CD14-positive monocyte (primary cell): Measurements from ENCODE around the gene TPSG1. TPM values are rescaled to one million over a fixed set of nuclear protein-coding genes. Genes with fewer than 3 reads are reported as not detected.

ENCODE experiments used
- DNase-seq, 3 donors: peaks; one replicate each; pipeline ENCODE4 v3.0.0-alpha.2; 2011 to 2022
- H2AFZ ChIP-seq: 2 replicates; pipeline ENCODE4 v1.6.0; 2012; ENCODE audit warnings: mild to moderate bottlenecking, low read depth, low read length, inconsistent platforms; ENCODE audit not compliant: insufficient read depth, poor library complexity, severe bottlenecking
- H3K27ac ChIP-seq, 2 donors: 1 replicate in 1 of 2; 2 replicates in 1 of 2; pipeline ENCODE4 v1.5.1; 2012 to 2013; ENCODE audit warnings: low read length in 2 of 2, control low read depth in 1 of 2, inconsistent platforms in 1 of 2, low read depth in 1 of 2, mild to moderate bottlenecking in 1 of 2
- H3K27me3 ChIP-seq, 2 donors: one replicate each; pipeline versions ENCODE4 v1.6.0 to v1.6.1; 2011 to 2013; ENCODE audit warnings: low read length in 2 of 2; ENCODE audit not compliant: control insufficient read depth in 2 of 2, insufficient read depth in 2 of 2
- H3K36me3 ChIP-seq, 2 donors: replicated peaks in 1 of 2; 1 replicate in 1 of 2; 2 replicates in 1 of 2; pipeline versions ENCODE4 v1.5.1 to v1.6.1; 2012 to 2013; ENCODE audit warnings: low read length in 2 of 2, control low read depth in 1 of 2, inconsistent platforms in 1 of 2, mild to moderate bottlenecking in 1 of 2; ENCODE audit not compliant: insufficient read depth in 2 of 2, control insufficient read depth in 1 of 2
- H3K4me1 ChIP-seq, 2 donors: 1 replicate in 1 of 2; 2 replicates in 1 of 2; pipeline versions ENCODE4 v1.5.1 to v1.6.1; 2012 to 2013; ENCODE audit warnings: low read length in 2 of 2, control low read depth in 1 of 2, inconsistent platforms in 1 of 2, mild to moderate bottlenecking in 1 of 2, moderate library complexity in 1 of 2; ENCODE audit not compliant: insufficient read depth in 2 of 2, control insufficient read depth in 1 of 2
- H3K4me2 ChIP-seq: replicated peaks from 2 replicates; pipeline ENCODE3; 2012; ENCODE audit warnings: low read length, moderate library complexity, mild to moderate bottlenecking; ENCODE audit not compliant: poor library complexity, severe bottlenecking; ENCODE audit errors: extremely low read depth
- H3K4me3 ChIP-seq, 3 experiments: fragments of 200-600 bp in 1 of 3; sonication (generic) in 1 of 3; replicated peaks in 1 of 3; 1 replicate in 2 of 3; 2 replicates in 1 of 3; pipeline ENCODE4 v1.5.1; 2011 to 2013; ENCODE audit warnings: low read length in 3 of 3, mild to moderate bottlenecking in 3 of 3, control low read depth in 2 of 3, low read depth in 2 of 3, inconsistent platforms in 1 of 3, moderate library complexity in 1 of 3
- H3K79me2 ChIP-seq: 2 replicates; pipeline ENCODE4 v1.6.0; 2012; ENCODE audit warnings: mild to moderate bottlenecking, control low read depth, inconsistent platforms, low read length, moderate library complexity; ENCODE audit not compliant: insufficient read depth
- H3K9ac ChIP-seq: 2 replicates; pipeline ENCODE4 v1.6.0; 2017; ENCODE audit warnings: low read length, mild to moderate bottlenecking; ENCODE audit not compliant: insufficient read depth, poor library complexity, severe bottlenecking
- H3K9me3 ChIP-seq, 2 donors: replicated peaks in 1 of 2; 1 replicate in 1 of 2; 2 replicates in 1 of 2; pipeline versions ENCODE4 v1.5.1 to v1.6.1; 2012 to 2013; ENCODE audit warnings: low read length in 2 of 2, control low read depth in 1 of 2; ENCODE audit not compliant: control insufficient read depth in 1 of 2, insufficient read depth in 1 of 2
- H4K20me1 ChIP-seq: 2 replicates; pipeline ENCODE4 v1.6.0; 2012; ENCODE audit warnings: mild to moderate bottlenecking, low read length, control low read depth, moderate library complexity; ENCODE audit not compliant: insufficient read depth
- H3K27ac Mint-ChIP-seq, 7 donors: one replicate each; pipeline ENCODE4 v1.8.0; 2020; ENCODE audit warnings: mild to moderate bottlenecking in 7 of 7, mixed read lengths in 7 of 7, moderate library complexity in 6 of 7, inconsistent platforms in 2 of 7
- H3K27me3 Mint-ChIP-seq, 3 donors: one replicate each; pipeline ENCODE4 v1.8.0; 2021 to 2022; ENCODE audit warnings: low read depth in 3 of 3, mild to moderate bottlenecking in 3 of 3, mixed read lengths in 3 of 3, moderate library complexity in 3 of 3, inconsistent platforms in 1 of 3
- H3K36me3 Mint-ChIP-seq, 2 donors: one replicate each; pipeline ENCODE4 v1.8.0; 2020; ENCODE audit warnings: mixed read lengths in 2 of 2, inconsistent platforms in 1 of 2, mild to moderate bottlenecking in 1 of 2
- H3K4me1 Mint-ChIP-seq: one replicate; pipeline ENCODE4 v1.8.0; 2020; ENCODE audit warnings: mild to moderate bottlenecking, mixed read lengths
- H3K4me3 Mint-ChIP-seq, 2 donors: one replicate each; pipeline ENCODE4 v1.8.0; 2020; ENCODE audit warnings: mild to moderate bottlenecking in 2 of 2, mixed read lengths in 2 of 2, moderate library complexity in 1 of 2
- H3K9me3 Mint-ChIP-seq, 7 donors: one replicate each; pipeline ENCODE4 v1.8.0; 2020 to 2022; ENCODE audit warnings: mixed read lengths in 7 of 7, mild to moderate bottlenecking in 6 of 7, moderate library complexity in 6 of 7, inconsistent platforms in 2 of 7
- CTCF ChIP-seq: fragments of 200-600 bp; IDR thresholded peaks from one replicate; pipeline ENCODE4 v1.8.0; 2022; ENCODE audit warnings: antibody characterized with exemption, mild to moderate bottlenecking
- WGBS: methylation state at CpG from one replicate; pipeline ENCODE4 v1.1.5; 2013; ENCODE audit warnings: missing lambda C conversion rate; ENCODE audit not compliant: insufficient coverage; 5-methylcytosine and 5-hydroxymethylcytosine counted together
- intact Hi-C, 2 donors: fragments of 100-400 bp; cut with micrococcal nuclease; formaldehyde crosslinking; loops; one replicate each; pipeline versions ENCODE4 v1.15.0 to v1.15.1; 2023
- polyA plus RNA-seq, 3 donors: library from polyadenylated mRNA; depleted of rRNA in 1 of 3; unstranded in 2 of 3; stranded (reverse) in 1 of 3; fragments of 300-500 nt in 2 of 3; fragments of >200 nt in 1 of 3; fragmentation: Illumina TruSeq in 2 of 3; gene quantifications; 1 replicate in 2 of 3; 2 replicates in 1 of 3; pipeline ENCODE4 v1.2.3, GENCODE V29; 2012 to 2021

The TPSG1 gene
- polyA plus RNA-seq, 3 donors: not detected

DNA sequence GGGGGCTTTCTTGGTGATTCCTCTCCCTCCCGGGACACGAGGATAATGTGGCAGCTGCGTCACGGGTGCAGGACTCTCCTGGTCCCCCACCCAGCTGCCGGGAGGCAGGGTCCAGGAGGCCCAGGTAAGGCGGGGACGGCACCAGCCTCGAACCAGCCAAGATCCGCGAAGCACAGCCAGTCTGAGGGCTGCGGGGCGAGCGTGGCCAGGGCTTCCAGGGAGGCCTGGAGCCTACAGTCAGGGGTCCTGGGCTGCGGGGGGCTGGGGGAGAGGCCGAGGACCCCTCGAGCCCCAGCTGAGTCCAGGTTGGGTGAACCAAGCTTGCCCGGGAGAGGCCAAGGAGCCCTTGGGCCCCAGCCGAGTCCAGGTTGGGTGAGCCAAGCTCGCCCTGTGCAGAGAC, 40.8 kb upstream of the TPSG1 start:
- Histone ChIP-seq H3K9me3 (no peaks in the 10 kb centered on the region), H3K27me3 (peaks cover 0 to 20% of the 10 kb centered on the region in 2 donors), H3K4me1 (no peaks in the 10 kb centered on the region), H2AFZ (no peak overlapping the region), H3K9ac (no peak overlapping the region), H3K79me2 (no peaks in the 10 kb centered on the region), H3K27ac (no peak overlapping the region), H3K4me2 (no peak overlapping the region), H4K20me1 (no peaks in the 10 kb centered on the region), H3K36me3 (no peaks in the 10 kb centered on the region), H3K4me3 (no peak overlapping the region)
- intact Hi-C loops: loop anchor here in 1 of 2 donors (10.0 kb wide), 1 partner anchor 51 kb away; no protein-coding TSS in a partner anchor
- no peaks in the 10 kb centered on the region for H3K36me3 Mint-ChIP-seq
- H3K27ac Mint-ChIP-seq: no peak overlapping the region
- no peaks in the 10 kb centered on the region for H3K4me1 Mint-ChIP-seq
- no peak overlapping the region for H3K4me3 Mint-ChIP-seq
- H3K27me3 Mint-ChIP-seq: peaks cover 16 to 28% (median 23%) of the 10 kb centered on the region in 3 donors
- TF ChIP-seq CTCF: no peak
- WGBS: 91% methylated on average over 15 of the region's 19 CpGs
- H3K9me3 Mint-ChIP-seq: peaks cover 3 to 10% (median 6%) of the 10 kb centered on the region in 7 donors
- no peak for DNase-seq

- H3K4me1 Mint-ChIP-seq: no peaks in the 10 kb centered on the region
- intact Hi-C loops: loop anchor here in 1 of 2 donors (10.0 kb wide), 1 partner anchor 50 kb away; no protein-coding TSS in a partner anchor
Measured at GRCh38 chr16:1265090-1265630, 40.1 kb upstream of the TPSG1 start.

More at GRCh38 chr16:1265090-1265630, 40.1 kb upstream of the TPSG1 start:
- 87% methylated on average over 8 of the region's 13 CpGs for WGBS
- Histone ChIP-seq H2AFZ (no peak overlapping the region), H3K4me1 (no peaks in the 10 kb centered on the region), H3K27me3 (peaks cover 0 to 26% of the 10 kb centered on the region in 2 donors), H3K27ac (no peak overlapping the region), H3K4me3 (no peak overlapping the region), H3K4me2 (no peak overlapping the region), H3K9me3 (no peaks in the 10 kb centered on the region), H3K36me3 (no peaks in the 10 kb centered on the region), H4K20me1 (no peaks in the 10 kb centered on the region), H3K9ac (no peak overlapping the region), H3K79me2 (no peaks in the 10 kb centered on the region)
- Mint-ChIP-seq H3K36me3 (no peaks in the 10 kb centered on the region), H3K27ac (no peak overlapping the region), H3K4me3 (no peak overlapping the region), H3K27me3 (peaks cover 22 to 35% (median 28%) of the 10 kb centered on the region in 3 donors), H3K9me3 (peaks cover 3 to 10% (median 6%) of the 10 kb centered on the region in 7 donors)
- no peak for TF ChIP-seq CTCF
- DNase-seq: no peak
